Esophagus squamous epithelium (tissue), 5 donors: ENCODE results near the gene PTGER4. TPM values are rescaled to one million over a fixed set of nuclear protein-coding genes. Genes with fewer than 3 reads are reported as not detected.

ENCODE experiments used
- DNase-seq: peaks from one replicate; lab custom pipeline; 2025; lab: John Stamatoyannopoulos, UW
- H3K27ac ChIP-seq, 4 donors: fragments of 200-600 bp; sonication (generic); one replicate each; pipeline ENCODE4 v1.5.1; 2016 to 2019; ENCODE audit warnings: mild to moderate bottlenecking in 1 of 4
- H3K27me3 ChIP-seq, 4 donors: fragments of 200-600 bp; sonication (generic); 1 replicate in 3 of 4; 2 replicates in 1 of 4; pipeline versions ENCODE4 v1.5.1 to v1.6.0; 2017 to 2021; ENCODE audit warnings: antibody characterized with exemption in 1 of 4
- H3K36me3 ChIP-seq, 3 donors: fragments of 200-600 bp; sonication (generic); one replicate each; pipeline ENCODE4 v1.5.1; 2016 to 2019
- H3K4me1 ChIP-seq, 3 donors: fragments of 200-600 bp; sonication (generic); one replicate each; pipeline ENCODE4 v1.5.1; 2017 to 2019
- H3K4me3 ChIP-seq, 4 donors: fragments of 200-600 bp; sonication (generic); 1 replicate in 3 of 4; 2 replicates in 1 of 4; pipeline ENCODE4 v1.5.1; 2016 to 2019; ENCODE audit warnings: mild to moderate bottlenecking in 2 of 4, moderate library complexity in 1 of 4
- H3K9me3 ChIP-seq, 3 donors: fragments of 200-600 bp; sonication (generic); one replicate each; pipeline ENCODE4 v1.5.1; 2016 to 2019
- CTCF ChIP-seq, 6 experiments: fragments of 450-650 bp in 4 of 6; fragments of 200-600 bp in 2 of 6; sonication (generic) in 2 of 6; IDR thresholded peaks; one replicate each; pipeline ENCODE4 v1.5.1; 2016 to 2019; ENCODE audit warnings: antibody characterized with exemption in 6 of 6, mild to moderate bottlenecking in 4 of 6, moderate library complexity in 4 of 6
- POLR2A ChIP-seq, 4 donors: fragments of 450-650 bp; IDR thresholded peaks; one replicate each; pipeline ENCODE4 v1.6.1; 2017; ENCODE audit warnings: antibody characterized with exemption in 4 of 4, mild to moderate bottlenecking in 4 of 4, moderate library complexity in 3 of 4
- WGBS, 2 donors: methylation state at CpG; one replicate each; pipeline ENCODE4 v1.1.5; 2018; 5-methylcytosine and 5-hydroxymethylcytosine counted together
- intact Hi-C: fragments of 100-400 bp; cut with DNase I; formaldehyde crosslinking; loops from one replicate; pipeline ENCODE4 v1.15.0; 2022
- total RNA-seq, 4 donors: library from RNA; depleted of rRNA; stranded (reverse); fragments of >200 nt; gene quantifications; one replicate each; pipeline ENCODE4 v1.1.0, GENCODE V29; 2016
- donor health status: DM: yes; HTN: yes; CAD: no.

The PTGER4 gene
- total RNA-seq, 4 donors from 2014 or later: 7.1 to 21.9 (median 11.6) TPM

GRCh38 chr5:40685193-40685592 is 5.5 kb downstream of the PTGER4 start:
- Histone ChIP-seq H3K4me1 (peaks cover 5 to 92% (median 17%) of the 10 kb centered on the region in 3 donors), H3K36me3 (no peaks in the 10 kb centered on the region), H3K4me3 (peak overlapping the region in 2 of 4 donors; percentile 72 to 88), H3K27me3 (peaks cover 0 to 18% (median 0%) of the 10 kb centered on the region in 4 donors), H3K9me3 (no peaks in the 10 kb centered on the region), H3K27ac (peak overlapping the region in 2 of 4 donors; percentile 98 to 99)
- intact Hi-C loops: loop anchor here (5.0 kb wide), 1 partner anchor 968 kb away; no protein-coding TSS in a partner anchor
- TF ChIP-seq POLR2A (IDR thresholded peaks at IDR 0.05): no peak
- no peak for TF ChIP-seq CTCF (IDR thresholded peaks at IDR 0.05)
- DNase-seq: no peak

GRCh38 chr5:40685976-40686486 is 6.3 kb downstream of the PTGER4 start:
- intact Hi-C loops: loop anchor here (5.0 kb wide), 1 partner anchor 969 kb away; no protein-coding TSS in a partner anchor
- TF ChIP-seq POLR2A (IDR thresholded peaks at IDR 0.05): no peak
- DNase-seq: no peak
- Histone ChIP-seq H3K27me3 (peaks cover 0 to 10% (median 0%) of the 10 kb centered on the region in 4 donors), H3K36me3 (peaks cover 0 to 3% (median 0%) of the 10 kb centered on the region in 3 donors), H3K4me1 (peaks cover 0 to 86% (median 9%) of the 10 kb centered on the region in 3 donors), H3K27ac (peak overlapping the region in 1 of 4 donors; percentile 32), H3K4me3 (peak overlapping the region in 3 of 4 donors; percentile 2 to 31 (median 3)), H3K9me3 (no peaks in the 10 kb centered on the region)
- WGBS, 2 donors: 74 to 82% methylated on average over 1 of the region's 1 CpG

- peak overlapping the region in 2 of 4 donors; percentile 32 to 48 for H3K27ac ChIP-seq
- TF ChIP-seq CTCF (IDR thresholded peaks at IDR 0.05) (no peak), POLR2A (IDR thresholded peaks at IDR 0.05) (peak in 1 of 4 donors; percentile 22)
- H3K4me3 ChIP-seq: peak overlapping the region in 2 of 4 donors; percentile 2 to 31
- H3K27me3 ChIP-seq: no peaks in the 10 kb centered on the region
- intact Hi-C loops: loop anchor here (5.0 kb wide), 1 partner anchor 970 kb away; no protein-coding TSS in a partner anchor
- WGBS, 2 donors: 36 to 46% methylated on average over 7 of the region's 7 CpGs
- peaks cover 0 to 73% (median 6%) of the 10 kb centered on the region in 3 donors for H3K4me1 ChIP-seq
- peaks cover 0 to 16% (median 0%) of the 10 kb centered on the region in 3 donors for H3K36me3 ChIP-seq
- H3K9me3 ChIP-seq: no peaks in the 10 kb centered on the region
- no peak for DNase-seq
Observed at GRCh38 chr5:40687321-40687720, 7.6 kb downstream of the PTGER4 start.

GRCh38 chr5:40688127-40688761 is 8.5 kb downstream of the PTGER4 start:
- Histone ChIP-seq H3K4me3 (peak overlapping the region in 1 of 4 donors; percentile 31), H3K4me1 (peaks cover 0 to 64% (median 6%) of the 10 kb centered on the region in 3 donors), H3K27me3 (no peaks in the 10 kb centered on the region), H3K27ac (peak overlapping the region in 2 of 4 donors; percentile 35 to 48), H3K9me3 (no peaks in the 10 kb centered on the region), H3K36me3 (peaks cover 0 to 20% (median 0%) of the 10 kb centered on the region in 3 donors)
- TF ChIP-seq CTCF (IDR thresholded peaks at IDR 0.05): peak; percentile 77 to 90 (median 86)
- no peak for TF ChIP-seq POLR2A (IDR thresholded peaks at IDR 0.05)
- DNase-seq: peak; percentile 12
- intact Hi-C loops: loop anchor here (5.0 kb wide), 1 partner anchor 971 kb away; no protein-coding TSS in a partner anchor
- 0 to 2% methylated on average over 8 of the region's 8 CpGs for WGBS, 2 donors

GRCh38 chr5:40688996-40689395 is 9.3 kb downstream of the PTGER4 start:
- intact Hi-C loops: loop anchor here (5.0 kb wide), 1 partner anchor 972 kb away; no protein-coding TSS in a partner anchor
- H3K27ac ChIP-seq: peak overlapping the region in 2 of 4 donors; percentile 33 to 35

More at GRCh38 chr5:40688996-40689395, 9.3 kb downstream of the PTGER4 start:
- Histone ChIP-seq H3K27me3 (no peaks in the 10 kb centered on the region), H3K4me1 (peaks cover 0 to 61% (median 6%) of the 10 kb centered on the region in 3 donors), H3K9me3 (no peaks in the 10 kb centered on the region), H3K36me3 (peaks cover 0 to 27% (median 0%) of the 10 kb centered on the region in 3 donors), H3K4me3 (no peak overlapping the region)
- DNase-seq: no peak
- no peak for TF ChIP-seq POLR2A (IDR thresholded peaks at IDR 0.05)
- no peak for TF ChIP-seq CTCF (IDR thresholded peaks at IDR 0.05)
